HG03064 (cell line): ENCODE data around the gene CETN3.
"Not testable (repeated sequence)": the region's sequence is repeated elsewhere in the genome, so short reads cannot be mapped to it uniquely, and the experiment has no call there.

Experiments used
- ATAC-seq: cut with Tn5 transposase; IDR thresholded peaks from one replicate; pipeline ENCODE4 v1.9.1; 2021; ENCODE audit warnings: low read depth; ENCODE audit not compliant: unreplicated experiment

The CETN3 gene

GRCh38 chr5:90384389-90384788 is 25.2 kb downstream of the CETN3 start:
- no peak for ATAC-seq

GRCh38 chr5:90383903-90384302 is 25.7 kb downstream of the CETN3 start:
- no peak for ATAC-seq

- ATAC-seq: no peak
Observed at GRCh38 chr5:90381213-90381929, 28.2 kb downstream of the CETN3 start.

- no peak for ATAC-seq
Observed at GRCh38 chr5:90379652-90380051, 29.9 kb downstream of the CETN3 start.

GRCh38 chr5:90378752-90379151 is 30.8 kb downstream of the CETN3 start:
- no peak for ATAC-seq

- ATAC-seq: not testable (repeated sequence)
Observed at GRCh38 chr5:90371269-90371668, 38.3 kb downstream of the CETN3 start.

GRCh38 chr5:90368454-90369246 is 40.9 kb downstream of the CETN3 start:
- no peak for ATAC-seq

- no peak for ATAC-seq
Observed at GRCh38 chr5:90367879-90368278, 41.7 kb downstream of the CETN3 start.

GRCh38 chr5:90366948-90367347 is 42.6 kb downstream of the CETN3 start:
- ATAC-seq: no peak

GRCh38 chr5:90365328-90365727 is 44.2 kb downstream of the CETN3 start:
- ATAC-seq: no peak

GRCh38 chr5:90359073-90359920 is 50.3 kb downstream of the CETN3 start:
- no peak for ATAC-seq

GRCh38 chr5:90356622-90357021 is 52.9 kb downstream of the CETN3 start:
- no peak for ATAC-seq

GRCh38 chr5:90356176-90356575 is 53.4 kb downstream of the CETN3 start:
- ATAC-seq: no peak

GRCh38 chr5:90355635-90356034 is 53.9 kb downstream of the CETN3 start:
- ATAC-seq: no peak

- no peak for ATAC-seq
Observed at GRCh38 chr5:90353254-90353653, 56.3 kb downstream of the CETN3 start.

GRCh38 chr5:90351101-90351500 is 58.5 kb downstream of the CETN3 start:
- no peak for ATAC-seq

GRCh38 chr5:90347462-90347861 is 62.1 kb downstream of the CETN3 start:
- ATAC-seq: peak; percentile 62

GRCh38 chr5:90345684-90346083 is 63.9 kb downstream of the CETN3 start:
- ATAC-seq: no peak

- ATAC-seq: no peak
Observed at GRCh38 chr5:90344689-90345088, 64.9 kb downstream of the CETN3 start.

GRCh38 chr5:90343731-90344130 is 65.8 kb downstream of the CETN3 start:
- ATAC-seq: not testable (repeated sequence)

GRCh38 chr5:90342576-90342975 is 67.0 kb downstream of the CETN3 start:
- no peak for ATAC-seq
